ENCODE data around the gene CEP68. TPM values are rescaled to one million over a fixed set of nuclear protein-coding genes. Genes with fewer than 3 reads are reported as not detected.

Gene CEP68
- total RNA-seq, 1 experiment from 2014 or later = 11.2 TPM

- H3K9ac ChIP-seq (ENCODE audit: low read length) = peak overlapping the region; percentile 11; the same call in 1 of the 2 replicates
- TF ChIP-seq POLR2AphosphoS5 (IDR thresholded peaks at IDR 0.05; ENCODE audit: low read depth, low read length) = no peak
- peak; percentile 85 for TF ChIP-seq RAD21 (IDR thresholded peaks at IDR 0.05; ENCODE audit: low read depth)
- TF ChIP-seq SIN3A (IDR thresholded peaks at IDR 0.05; ENCODE audit: low read depth) = 0 out of 2 replicates have a peak, but pooled peaks have one; percentile 25
- TF ChIP-seq, protein P1, sequence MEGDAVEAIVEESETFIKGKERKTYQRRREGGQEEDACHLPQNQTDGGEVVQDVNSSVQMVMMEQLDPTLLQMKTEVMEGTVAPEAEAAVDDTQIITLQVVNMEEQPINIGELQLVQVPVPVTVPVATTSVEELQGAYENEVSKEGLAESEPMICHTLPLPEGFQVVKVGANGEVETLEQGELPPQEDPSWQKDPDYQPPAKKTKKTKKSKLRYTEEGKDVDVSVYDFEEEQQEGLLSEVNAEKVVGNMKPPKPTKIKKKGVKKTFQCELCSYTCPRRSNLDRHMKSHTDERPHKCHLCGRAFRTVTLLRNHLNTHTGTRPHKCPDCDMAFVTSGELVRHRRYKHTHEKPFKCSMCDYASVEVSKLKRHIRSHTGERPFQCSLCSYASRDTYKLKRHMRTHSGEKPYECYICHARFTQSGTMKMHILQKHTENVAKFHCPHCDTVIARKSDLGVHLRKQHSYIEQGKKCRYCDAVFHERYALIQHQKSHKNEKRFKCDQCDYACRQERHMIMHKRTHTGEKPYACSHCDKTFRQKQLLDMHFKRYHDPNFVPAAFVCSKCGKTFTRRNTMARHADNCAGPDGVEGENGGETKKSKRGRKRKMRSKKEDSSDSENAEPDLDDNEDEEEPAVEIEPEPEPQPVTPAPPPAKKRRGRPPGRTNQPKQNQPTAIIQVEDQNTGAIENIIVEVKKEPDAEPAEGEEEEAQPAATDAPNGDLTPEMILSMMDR (IDR thresholded peaks at IDR 0.05 in 2 of 3, conservative IDR thresholded peaks at IDR 0.05 in 1 of 3; ENCODE audit: borderline replicate concordance in 1 of 3, insufficient read depth in 1 of 3, low read depth in 2 of 3, low read length in 2 of 3) = peak; percentile 60 to 76 (median 69); a peak in 5 of 6 replicates
- no peak for TF ChIP-seq YY1 (IDR thresholded peaks at IDR 0.05; ENCODE audit: extremely low read depth, insufficient replicate concordance, low read depth, low read length)
- DNase-seq (ENCODE audit: low read depth, low spot score) = no peak
Observed at GRCh38 chr2:65064728-65065552, 8.7 kb downstream of the CEP68 start.

More at GRCh38 chr2:65064728-65065552, 8.7 kb downstream of the CEP68 start:
- ChIA-PET CTCF (interaction anchor here (0.7 to 2.2 kb wide), 8 partner anchors 9 to 147 kb away, joined by 3 to 19 read pairs (median 6); partner anchors contain the start of genes CEP68 and RAB1A), POLR2A (interaction anchor here (1.9 kb wide), 1 partner anchor 9 kb away, joined by 6 read pairs; the partner anchor contains the start of gene CEP68), RAD21 (ENCODE audit: low non-redundant PET in 1 of 2, low total read pairs in 2 of 2, uncharacterized antibody in 2 of 2, unreplicated experiment in 2 of 2) (interaction anchor here (0.6 to 1.2 kb wide), 3 partner anchors 32 to 104 kb away, joined by 3 to 5 read pairs (median 4); no protein-coding TSS in a partner anchor)
- Histone ChIP-seq H4K20me1 (ENCODE audit: insufficient read depth) (no peaks in the 10 kb centered on the region), H2AFZ (ENCODE audit: low read depth, low read length, poor library complexity, severe bottlenecking) (no peak overlapping the region), H3K27ac (ENCODE audit: low read depth, low read length) (peak overlapping the region; percentile 37), H3K79me2 (ENCODE audit: insufficient read depth, low read length) (peaks cover 15% of the 10 kb centered on the region), H3K4me2 (ENCODE audit: low read length) (peak overlapping the region; percentile 50), H3K36me3 (ENCODE audit: control insufficient read depth in 1 of 2, insufficient read depth in 2 of 2, low read length in 2 of 2) (no peaks in the 10 kb centered on the region), H3K27me3 (ENCODE audit: insufficient read depth, low read length) (no peaks in the 10 kb centered on the region), H3K9me2 (ENCODE audit: insufficient read depth) (no peaks in the 10 kb centered on the region), H3K4me3 (replicated peaks in 1 of 2; ENCODE audit: low read depth in 1 of 2, low read length in 2 of 2) (no peak overlapping the region), H3K4me1 (ENCODE audit: control insufficient read depth in 1 of 2, insufficient read depth in 2 of 2, low read length in 2 of 2) (peaks cover 26 to 42% of the 10 kb centered on the region in 2 experiments), H3K9me3 (ENCODE audit: control insufficient read depth in 1 of 2, insufficient read depth in 1 of 2, low read depth in 1 of 2, low read length in 2 of 2) (no peaks in the 10 kb centered on the region)
- intact Hi-C loops (cut with micrococcal nuclease) = loop anchor here (1.0 to 2.0 kb wide), 2 partner anchors 104 to 122 kb away; no protein-coding TSS in a partner anchor
- ATAC-seq = peak; percentile 68
- BruUV-seq (replicated peaks) = no TSS peak
